ENCODE results near the gene TRABD2A.

DNA sequence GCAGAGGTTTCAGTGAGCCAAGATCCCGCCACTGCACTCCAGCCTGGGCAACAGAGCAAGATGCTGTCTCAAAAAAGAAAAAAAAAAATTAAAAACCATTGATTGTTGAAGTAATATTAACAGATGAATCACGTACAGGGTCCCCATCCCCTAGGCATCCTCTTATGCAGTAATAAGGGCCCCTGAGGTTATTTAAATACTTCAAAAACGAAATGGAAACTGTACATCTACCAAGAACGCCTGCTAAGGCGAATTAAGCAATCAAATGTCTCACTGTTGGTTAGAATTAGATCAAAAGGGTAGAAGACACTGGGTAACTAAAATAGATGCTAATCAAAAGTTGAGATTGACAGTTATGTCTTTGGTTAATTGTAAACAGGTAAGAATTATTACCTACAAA, 7.5 kb downstream of the TRABD2A start:
- TF ChIP-seq EZH2phosphoT487 (IDR thresholded peaks at IDR 0.05; ENCODE audit: insufficient read depth, low read depth), result no peak
- TF ChIP-seq EZH2 (IDR thresholded peaks at IDR 0.05; ENCODE audit: insufficient read depth, poor library complexity, severe bottlenecking), result no peak

All from GM23248 (cell line).